RPMI7951 (cell line): ENCODE measurements around the gene PTGFRN. TPM values are rescaled to one million over a fixed set of nuclear protein-coding genes. Genes with fewer than 3 reads are reported as not detected.
A peak's percentile ranks its signal among the peaks of the same experiment; 100 is the strongest.

ENCODE experiments used
- DNase-seq: peaks from one replicate; pipeline ENCODE4 v3.0.0-alpha.2; 2012; ENCODE audit warnings: low read depth
- total RNA-seq: library from RNA; depleted of rRNA; stranded (reverse); fragments of >200 nt; shearing (Covaris generic); gene quantifications from 2 replicates; pipeline ENCODE4 v1.2.3, GENCODE V29; 2014

The PTGFRN gene
- total RNA-seq, 1 experiment from 2014 or later: 101 TPM

- DNase-seq: no peak
These were observed 32.6 kb downstream of the PTGFRN start for GRCh38 chr1:116942344-116942743.

DNA sequence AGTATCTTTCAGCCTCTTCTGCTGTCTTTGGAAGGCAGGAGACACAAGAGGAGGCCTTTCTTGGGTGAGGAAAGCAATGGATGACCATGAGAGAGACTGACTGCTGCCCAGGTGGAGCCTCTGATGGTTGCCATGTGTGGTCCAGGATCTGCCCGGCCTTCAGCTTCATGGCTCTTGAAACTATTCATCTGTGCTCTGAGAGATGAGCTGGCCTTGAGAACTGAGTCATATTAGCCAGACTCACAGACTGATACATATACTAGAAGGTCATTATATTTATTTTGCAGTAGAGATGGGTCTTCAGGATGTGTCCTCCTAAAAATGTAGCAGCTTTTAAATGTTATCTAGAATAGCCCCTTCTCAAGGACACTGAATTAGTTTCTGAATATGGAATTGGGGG, 33.7 kb downstream of the PTGFRN start:
- peak; percentile 31 for DNase-seq

DNA sequence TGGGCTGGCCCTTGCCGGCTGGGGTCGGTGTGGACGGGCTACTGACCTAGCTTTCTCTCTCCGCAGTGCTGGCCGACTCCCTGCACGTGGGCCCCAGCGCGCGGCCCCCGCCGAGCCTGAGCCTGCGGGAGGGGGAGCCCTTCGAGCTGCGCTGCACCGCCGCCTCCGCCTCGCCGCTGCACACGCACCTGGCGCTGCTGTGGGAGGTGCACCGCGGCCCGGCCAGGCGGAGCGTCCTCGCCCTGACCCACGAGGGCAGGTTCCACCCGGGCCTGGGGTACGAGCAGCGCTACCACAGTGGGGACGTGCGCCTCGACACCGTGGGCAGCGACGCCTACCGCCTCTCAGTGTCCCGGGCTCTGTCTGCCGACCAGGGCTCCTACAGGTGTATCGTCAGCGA, 34.9 kb downstream of the PTGFRN start:
- no peak for DNase-seq

DNA sequence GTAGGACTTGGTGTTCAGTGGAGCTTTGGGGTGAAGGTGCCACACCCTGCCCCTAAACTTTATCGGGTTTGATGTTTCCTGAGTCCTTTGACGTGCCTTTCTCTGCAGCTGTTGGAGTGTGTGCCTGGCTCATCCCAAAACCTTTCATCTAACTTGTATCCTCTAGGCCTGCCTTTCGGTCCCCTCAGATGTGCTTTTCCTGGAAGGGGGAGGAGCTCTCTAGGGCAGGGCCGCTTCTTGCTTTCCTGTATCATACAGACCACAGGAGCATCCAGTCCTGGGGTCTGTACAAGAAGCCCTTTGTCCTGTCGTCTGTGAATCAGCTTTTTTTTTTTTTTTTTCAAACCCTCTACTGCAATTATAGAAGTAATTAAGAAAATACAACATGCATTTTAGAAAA, 35.7 kb downstream of the PTGFRN start:
- DNase-seq: peak; percentile 29

- no peak for DNase-seq
These were observed 36.3 kb downstream of the PTGFRN start for GRCh38 chr1:116945996-116946395.

DNA sequence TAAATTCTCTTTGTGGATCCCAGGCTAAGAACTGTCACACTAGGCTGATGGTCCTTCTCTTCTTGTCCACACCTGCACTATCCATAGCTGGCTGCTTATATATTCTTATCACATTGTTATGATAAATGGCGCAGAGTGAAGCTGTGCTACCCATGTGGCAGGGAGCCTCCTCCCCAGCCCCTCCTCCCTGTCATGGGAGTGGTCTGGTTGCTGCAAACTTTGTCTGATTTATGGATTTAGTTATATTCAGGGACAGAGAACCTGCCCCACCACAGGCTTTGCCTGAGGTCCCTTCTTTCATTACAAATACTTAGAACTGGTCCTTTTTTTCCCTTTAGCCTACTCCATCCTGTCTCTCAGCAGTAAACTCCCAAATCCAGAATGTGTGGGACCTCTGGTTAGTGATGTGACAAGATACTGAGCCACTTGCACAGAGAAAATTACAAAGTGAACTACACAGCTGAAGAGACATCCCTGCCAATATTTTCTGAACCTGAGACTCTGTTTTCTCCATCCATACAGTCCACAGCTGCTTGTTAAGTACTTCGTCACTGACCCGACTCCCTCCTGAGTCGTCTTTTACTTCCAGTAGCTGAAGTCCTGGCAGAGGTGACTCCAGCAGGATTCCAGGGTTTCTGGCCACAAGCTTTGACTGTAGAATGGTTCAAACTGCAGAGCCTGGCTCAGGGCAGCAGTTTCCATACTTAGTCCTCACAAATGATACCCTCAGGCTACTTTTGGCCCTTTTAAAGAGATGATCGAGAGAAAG, 37.6 kb downstream of the PTGFRN start:
- DNase-seq: no peak

GRCh38 chr1:116948046-116948445, 38.3 kb downstream of the PTGFRN start:
- no peak for DNase-seq

GRCh38 chr1:116948642-116949041, 38.9 kb downstream of the PTGFRN start:
- DNase-seq: no peak

- no peak for DNase-seq
These were observed 39.7 kb downstream of the PTGFRN start for GRCh38 chr1:116949213-116949985.

GRCh38 chr1:116950517-116951199, 40.9 kb downstream of the PTGFRN start:
- no peak for DNase-seq

GRCh38 chr1:116951200-116951935, 41.7 kb downstream of the PTGFRN start:
- DNase-seq: peak; percentile 36

DNA sequence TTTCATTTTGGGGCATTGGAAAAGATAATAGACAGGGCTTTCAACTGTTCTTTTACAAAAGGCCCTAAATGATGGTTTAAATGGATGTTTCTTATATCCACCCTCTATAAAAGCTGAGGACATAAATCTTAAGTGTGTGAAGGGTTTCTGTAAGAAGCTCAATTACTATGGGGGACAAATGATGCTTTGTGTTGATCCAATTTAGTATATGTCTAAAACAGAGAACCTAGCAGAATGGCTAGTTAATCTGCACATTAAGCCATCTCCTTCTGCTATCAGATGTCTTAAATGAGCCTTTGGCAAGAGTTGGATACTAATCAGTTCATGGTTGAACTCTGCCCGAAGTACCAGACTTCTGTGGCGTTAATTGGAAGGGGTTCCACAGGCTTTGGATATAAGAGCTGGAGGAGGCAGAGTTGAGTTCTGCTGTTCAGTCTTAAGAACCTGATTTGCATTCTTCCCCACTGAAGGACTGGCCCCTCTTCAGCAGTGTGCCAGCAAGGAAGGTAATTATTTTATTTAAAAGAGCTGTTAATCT, 43.1 kb downstream of the PTGFRN start:
- DNase-seq: no peak

DNA sequence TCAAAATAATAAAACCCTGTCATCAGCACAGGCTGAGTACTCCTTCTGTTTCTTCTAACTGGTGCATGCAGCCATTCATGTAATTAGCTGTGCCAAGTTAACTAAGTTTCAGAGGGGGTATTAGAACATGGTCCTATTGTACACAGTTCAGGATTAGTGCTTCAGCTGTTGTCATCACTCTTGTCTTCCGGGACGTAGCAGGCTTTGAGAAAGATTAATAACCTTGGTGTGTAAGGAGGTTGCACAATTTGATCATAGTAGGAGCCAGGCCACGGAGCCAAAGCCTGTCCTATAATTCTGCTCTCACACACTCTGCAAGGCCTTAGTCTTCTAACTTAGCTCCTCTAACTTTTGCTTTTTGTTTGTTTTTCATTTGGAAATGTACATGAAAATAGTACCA, 44.7 kb downstream of the PTGFRN start:
- no peak for DNase-seq

DNA sequence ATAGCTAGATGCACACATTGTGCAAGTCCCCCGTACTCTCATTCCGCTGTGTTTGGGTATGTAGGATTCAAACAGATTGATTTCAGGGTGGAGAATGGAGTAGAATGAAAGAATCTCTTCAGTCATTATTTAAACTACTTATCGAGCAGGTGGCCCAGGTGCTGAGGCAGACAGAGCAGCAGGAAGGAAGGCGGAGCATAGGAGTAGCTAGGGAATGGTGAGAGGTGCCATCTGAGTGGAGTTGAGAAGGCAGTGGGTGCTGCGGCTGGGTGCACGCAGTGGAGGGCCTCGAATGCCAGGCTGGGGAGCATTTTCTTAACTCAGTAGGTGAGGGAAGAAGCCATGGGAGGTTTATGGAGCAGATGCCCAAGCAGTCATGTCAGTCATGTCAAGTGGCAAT, 46.7 kb downstream of the PTGFRN start:
- no peak for DNase-seq

DNA sequence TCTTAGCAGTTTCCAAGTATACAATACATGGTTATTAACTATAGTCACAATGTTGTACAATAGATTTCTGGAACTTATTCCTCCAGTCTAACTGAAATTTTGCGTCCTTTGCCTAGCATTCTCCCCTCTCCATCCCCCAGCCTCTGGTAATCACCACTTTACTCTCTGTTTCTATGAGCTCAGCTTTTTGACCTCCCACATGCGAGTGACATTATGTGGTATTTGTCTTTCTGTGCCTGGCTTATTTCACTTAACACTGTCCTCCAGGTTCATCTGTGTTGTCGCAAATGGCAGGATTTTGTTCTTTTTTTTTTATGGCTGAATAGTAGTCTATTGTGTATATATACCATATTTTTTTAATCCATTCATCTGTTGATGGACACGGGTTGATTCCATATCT, 47.9 kb downstream of the PTGFRN start:
- DNase-seq: no peak

DNA sequence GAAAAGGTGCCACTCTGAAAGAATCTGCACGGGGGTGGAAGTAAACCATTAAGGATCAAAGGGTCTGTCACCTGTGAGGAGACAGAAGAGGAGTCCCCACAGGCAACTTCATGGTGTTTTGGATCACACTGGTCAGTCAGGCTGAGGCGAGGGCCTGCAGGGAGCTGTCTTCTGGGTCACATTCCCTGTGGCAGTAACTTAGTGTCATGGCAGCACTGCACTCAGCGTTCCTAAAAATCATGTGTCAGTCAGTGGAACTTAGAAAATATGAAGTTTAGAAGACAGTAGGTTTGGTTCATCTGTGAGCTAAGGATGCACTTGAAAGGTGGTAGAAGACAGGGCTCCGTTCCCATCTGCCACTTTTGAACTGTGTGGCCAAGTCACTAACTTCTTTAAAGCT, 48.4 kb downstream of the PTGFRN start:
- no peak for DNase-seq

DNA sequence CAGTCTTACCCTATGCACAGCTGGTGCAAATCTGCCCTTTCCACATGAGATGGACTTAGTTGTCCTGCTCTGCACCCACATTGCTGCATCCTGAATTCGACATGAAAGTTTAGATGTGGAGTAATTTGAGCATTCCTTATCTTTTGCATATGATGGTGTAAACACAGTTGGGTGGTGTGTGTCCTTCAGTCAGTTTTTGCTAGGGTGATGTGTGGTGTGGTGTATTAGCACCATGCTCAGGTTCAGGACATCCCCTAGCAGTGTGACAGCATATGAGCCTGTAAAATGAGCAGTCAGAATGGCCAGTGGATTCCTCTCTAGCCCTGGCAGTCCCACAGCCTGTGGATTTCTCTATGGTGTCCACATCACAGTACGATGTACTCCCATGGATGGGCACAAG, 49.3 kb downstream of the PTGFRN start:
- no peak for DNase-seq

DNA sequence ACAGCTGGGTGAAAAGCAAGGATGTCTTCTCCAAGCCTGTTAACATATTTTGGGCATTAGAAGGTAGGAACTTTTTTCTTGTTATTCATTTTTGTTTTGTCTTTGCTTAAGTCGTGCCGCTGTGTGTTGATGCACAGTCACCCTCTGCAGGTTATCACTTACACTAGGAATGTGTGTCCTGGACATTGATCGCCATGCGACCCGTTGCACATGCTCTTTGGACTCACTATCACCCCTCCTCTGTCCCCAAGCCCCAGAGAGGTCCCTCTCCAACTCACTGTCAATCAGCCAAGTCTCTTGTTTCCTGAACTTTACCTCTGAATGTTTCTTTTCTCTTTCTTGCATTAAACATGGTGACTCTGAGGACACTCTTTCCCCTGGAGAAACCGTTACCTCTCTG, 51.9 kb downstream of the PTGFRN start:
- no peak for DNase-seq

DNA sequence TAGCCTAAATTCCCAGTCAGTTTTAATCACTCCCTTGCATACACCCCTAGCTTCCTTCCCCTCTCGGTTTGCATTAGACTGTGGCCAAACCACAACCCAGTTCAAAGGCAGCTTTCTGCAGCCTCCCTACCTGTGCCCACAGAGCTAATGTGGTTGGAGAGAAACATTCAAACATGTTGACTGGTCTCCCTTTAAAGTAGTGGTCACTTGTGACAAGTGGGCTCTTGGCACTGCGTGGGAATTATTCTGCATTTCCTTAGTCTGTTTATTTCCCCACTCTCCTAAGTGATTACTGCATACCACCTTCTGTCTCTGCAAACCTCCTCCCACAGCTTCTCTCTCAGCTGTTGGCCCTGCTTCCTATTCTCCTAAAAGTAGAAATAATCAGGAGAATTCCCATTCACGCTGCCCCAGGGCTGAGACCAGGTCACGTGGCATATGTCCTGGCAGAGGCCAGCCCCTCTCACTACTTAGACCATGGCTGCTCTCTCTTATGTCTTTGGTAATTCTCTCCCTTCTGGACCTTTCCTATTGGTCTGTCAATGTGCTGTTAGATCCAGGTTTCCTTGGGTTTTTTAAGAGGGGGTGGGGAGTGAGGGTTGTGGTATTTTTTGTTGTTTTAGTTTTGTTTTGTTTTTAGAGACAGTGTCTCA, 53.4 kb downstream of the PTGFRN start:
- DNase-seq: no peak

DNA sequence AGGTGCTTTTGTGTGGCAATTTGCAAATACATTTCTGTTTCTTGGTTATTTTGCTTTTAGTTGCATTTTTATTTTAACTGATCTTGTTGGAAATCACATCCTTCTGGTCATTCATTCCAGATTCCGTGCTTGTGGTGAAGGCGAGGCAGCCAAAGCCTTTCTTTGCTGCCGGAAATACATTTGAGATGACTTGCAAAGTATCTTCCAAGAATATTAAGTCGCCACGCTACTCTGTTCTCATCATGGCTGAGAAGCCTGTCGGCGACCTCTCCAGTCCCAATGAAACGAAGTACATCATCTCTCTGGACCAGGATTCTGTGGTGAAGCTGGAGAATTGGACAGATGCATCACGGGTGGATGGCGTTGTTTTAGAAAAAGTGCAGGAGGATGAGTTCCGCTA, 57.1 kb downstream of the PTGFRN start:
- no peak for DNase-seq

GRCh38 chr1:116968724-116969123, 59.0 kb downstream of the PTGFRN start:
- DNase-seq: no peak
